H1 (cell line): Measurements from ENCODE around the gene TMEM39B. TPM values are rescaled to one million over a fixed set of nuclear protein-coding genes. Genes with fewer than 3 reads are reported as not detected.

Experiments
- CTCF ChIA-PET: fragments of 300-600 bp; sonication (Branson Sonifier 250); formaldehyde crosslinking; loops from one replicate; lab custom pipeline; 2021; ENCODE audit not compliant: partially characterized antibody; lab: Charles Lee
- POLR2A ChIA-PET: fragments of 300-600 bp; sonication (Branson Sonifier 250); formaldehyde crosslinking; loops from one replicate; lab custom pipeline; 2021; ENCODE audit warnings: inconsistent platforms; ENCODE audit not compliant: partially characterized antibody; lab: Charles Lee
- DNase-seq, 2 experiments: peaks; one replicate each; pipeline versions ENCODE4 v3.0.0 to v3.0.0-alpha.2; 2010 to 2022; ENCODE audit warnings: low spot score in 2 of 2, low read depth in 1 of 2, mixed read lengths in 1 of 2
- FAIRE-seq: peaks from 2 replicates; lab custom pipeline; 2011; peaks lifted over from hg19 to GRCh38; lab: Jason Lieb, UNC
- H2AFZ ChIP-seq: 2 replicates; pipeline ENCODE4 v1.8.1; 2012; ENCODE audit warnings: low read length, inconsistent platforms
- H2AK5ac ChIP-seq: 2 replicates; pipeline ENCODE4 v1.6.1; 2013; ENCODE audit warnings: low read depth, low read length
- H2BK120ac ChIP-seq: replicated peaks from 2 replicates; pipeline ENCODE3; 2013; ENCODE audit warnings: low read depth, low read length, inconsistent platforms
- H2BK12ac ChIP-seq: 2 replicates; pipeline ENCODE4 v1.6.1; 2013; ENCODE audit warnings: low read depth, low read length
- H2BK15ac ChIP-seq: 2 replicates; pipeline ENCODE4 v1.6.1; 2013; ENCODE audit warnings: low read length
- H2BK20ac ChIP-seq: 2 replicates; pipeline ENCODE4 v1.6.1; 2013; ENCODE audit warnings: low read length
- H2BK5ac ChIP-seq: 2 replicates; pipeline ENCODE4 v1.6.1; 2013; ENCODE audit warnings: low read depth, low read length
- H3K14ac ChIP-seq: 2 replicates; pipeline ENCODE4 v1.6.1; 2013; ENCODE audit warnings: inconsistent platforms; ENCODE audit not compliant: insufficient read length
- H3K18ac ChIP-seq: 2 replicates; pipeline ENCODE4 v1.6.1; 2013; ENCODE audit warnings: low read length; ENCODE audit errors: extremely low read depth
- H3K23ac ChIP-seq: 2 replicates; pipeline ENCODE4 v1.6.1; 2013; ENCODE audit warnings: inconsistent platforms; ENCODE audit not compliant: insufficient read length
- H3K23me2 ChIP-seq: 2 replicates; pipeline ENCODE4 v1.6.1; 2013; ENCODE audit warnings: low read depth, low read length
- H3K27ac ChIP-seq: 2 replicates; pipeline ENCODE4 v1.6.1; 2011; ENCODE audit warnings: low read depth, low read length, inconsistent platforms
- H3K27me3 ChIP-seq, 4 experiments: replicated peaks in 1 of 4; 1 replicate in 1 of 4; 2 replicates in 3 of 4; pipeline versions ENCODE4 v1.6.1 to v1.8.1; 2011 to 2013; ENCODE audit warnings: low read length in 3 of 4, mild to moderate bottlenecking in 3 of 4, inconsistent platforms in 2 of 4, mixed read lengths in 2 of 4, moderate library complexity in 1 of 4; ENCODE audit not compliant: control insufficient read depth in 3 of 4, insufficient read depth in 3 of 4; ENCODE audit errors: extremely low read depth in 1 of 4
- H3K36me3 ChIP-seq, 4 experiments: 2 replicates each; pipeline versions ENCODE4 v1.6.1 to v1.8.1; 2011 to 2013; ENCODE audit warnings: mild to moderate bottlenecking in 4 of 4, low read length in 3 of 4, moderate library complexity in 2 of 4, control low read depth in 1 of 4, inconsistent platforms in 1 of 4; ENCODE audit not compliant: insufficient read depth in 4 of 4, control insufficient read depth in 2 of 4
- H3K4ac ChIP-seq: replicated peaks from 2 replicates; pipeline ENCODE3; 2013; ENCODE audit warnings: low read length, low read depth, mixed read lengths, inconsistent platforms; ENCODE audit not compliant: insufficient read length
- H3K4me1 ChIP-seq, 4 experiments: replicated peaks in 1 of 4; 1 replicate in 1 of 4; 2 replicates in 3 of 4; pipeline versions ENCODE4 v1.6.1 to v1.8.1; 2011 to 2013; ENCODE audit warnings: low read length in 3 of 4, inconsistent platforms in 2 of 4, mixed read lengths in 1 of 4; ENCODE audit not compliant: insufficient read depth in 4 of 4, control insufficient read depth in 3 of 4
- H3K4me2 ChIP-seq, 2 experiments: 2 replicates each; pipeline versions ENCODE4 v1.6.1 to v1.8.1; 2011 to 2013; ENCODE audit warnings: low read depth in 2 of 2, low read length in 2 of 2, control low read depth in 1 of 2, inconsistent platforms in 1 of 2, mild to moderate bottlenecking in 1 of 2; ENCODE audit not compliant: insufficient read depth in 1 of 2
- H3K4me3 ChIP-seq, 4 experiments: fragments of 200-600, 300-600 bp in 1 of 4; sonication (generic), shearing (Covaris generic), sonication (Bioruptor Twin) in 1 of 4; 2 replicates each; pipeline versions ENCODE4 v1.5.1 to v1.8.1; 2011 to 2016; ENCODE audit warnings: low read length in 4 of 4, low read depth in 3 of 4, control low read depth in 2 of 4, inconsistent platforms in 2 of 4, mild to moderate bottlenecking in 2 of 4, mixed read lengths in 1 of 4, moderate library complexity in 1 of 4; ENCODE audit not compliant: insufficient read depth in 2 of 4; ENCODE audit errors: extremely low read depth in 1 of 4
- H3K56ac ChIP-seq: replicated peaks from 2 replicates; pipeline ENCODE3; 2013; ENCODE audit warnings: low read depth, mild to moderate bottlenecking, mixed read lengths, low read length, inconsistent platforms; ENCODE audit not compliant: insufficient read length
- H3K79me1 ChIP-seq: 2 replicates; pipeline ENCODE4 v1.6.1; 2013; ENCODE audit warnings: low read depth, low read length, control low read depth
- H3K79me2 ChIP-seq, 2 experiments: 2 replicates each; pipeline versions ENCODE4 v1.6.1 to v1.8.1; 2012 to 2013; ENCODE audit warnings: low read length in 2 of 2, mild to moderate bottlenecking in 2 of 2, inconsistent platforms in 1 of 2; ENCODE audit not compliant: insufficient read depth in 2 of 2, control insufficient read depth in 1 of 2
- H3K9ac ChIP-seq, 4 experiments: replicated peaks in 1 of 4; 1 replicate in 1 of 4; 2 replicates in 3 of 4; pipeline versions ENCODE4 v1.6.1 to v1.8.1; 2011 to 2013; ENCODE audit warnings: low read depth in 3 of 4, low read length in 3 of 4, control low read depth in 2 of 4, mild to moderate bottlenecking in 2 of 4, moderate library complexity in 2 of 4, inconsistent platforms in 1 of 4; ENCODE audit errors: extremely low read depth in 1 of 4
- H3K9me3 ChIP-seq, 2 experiments: 2 replicates each; pipeline versions ENCODE4 v1.6.1 to v1.8.1; 2012 to 2013; ENCODE audit warnings: mild to moderate bottlenecking in 2 of 2, moderate library complexity in 2 of 2, control low read depth in 1 of 2, inconsistent platforms in 1 of 2, low read depth in 1 of 2, low read length in 1 of 2, mixed read lengths in 1 of 2; ENCODE audit not compliant: insufficient read depth in 2 of 2
- H4K20me1 ChIP-seq, 2 experiments: replicated peaks in 1 of 2; 2 replicates each; pipeline versions ENCODE3 to v1.8.1; 2011 to 2013; ENCODE audit warnings: inconsistent platforms in 2 of 2, low read length in 2 of 2, mild to moderate bottlenecking in 1 of 2; ENCODE audit not compliant: insufficient read depth in 2 of 2, control insufficient read depth in 1 of 2
- H4K5ac ChIP-seq: 2 replicates; pipeline ENCODE4 v1.6.1; 2013; ENCODE audit warnings: low read length, low read depth, mixed read lengths, inconsistent platforms; ENCODE audit not compliant: insufficient read length
- H4K8ac ChIP-seq: 2 replicates; pipeline ENCODE4 v1.8.0; 2013; ENCODE audit warnings: mild to moderate bottlenecking, moderate library complexity, low read length, inconsistent platforms; ENCODE audit not compliant: insufficient read depth; ENCODE audit errors: extremely low read depth
- H4K91ac ChIP-seq: replicated peaks from 2 replicates; pipeline ENCODE3; 2013; ENCODE audit warnings: low read length, mixed read lengths, inconsistent platforms; ENCODE audit not compliant: insufficient read length
- BCL11A ChIP-seq, 2 experiments: IDR thresholded peaks; one replicate each; pipeline ENCODE4 v1.6.1; 2011; ENCODE audit warnings: low read depth in 2 of 2, low read length in 2 of 2, mild to moderate bottlenecking in 2 of 2
- CBX8 ChIP-seq: fragments of 300-800, 300-1000 bp; sonication (generic); IDR thresholded peaks from 2 replicates; pipeline ENCODE4 v1.7.1; 2016; ENCODE audit warnings: low read depth, low read length, borderline replicate concordance
- CHD1 ChIP-seq: IDR thresholded peaks from 2 replicates; pipeline ENCODE4 v1.6.1; 2012; ENCODE audit warnings: low read depth, low read length, improper control_type of control experiment
- E2F6 ChIP-seq: IDR thresholded peaks from 2 replicates; pipeline ENCODE4 v1.6.1; 2012; ENCODE audit warnings: inconsistent platforms
- GABPA ChIP-seq: IDR thresholded peaks from 2 replicates; pipeline ENCODE4 v1.6.1; 2011; ENCODE audit warnings: mild to moderate bottlenecking, low read length, moderate library complexity, borderline replicate concordance; ENCODE audit not compliant: insufficient read depth
- JUN ChIP-seq: IDR thresholded peaks from 2 replicates; pipeline ENCODE4 v1.6.1; 2011; ENCODE audit warnings: low read depth, mild to moderate bottlenecking, improper control_type of control experiment, low read length
- KDM5A ChIP-seq: fragments of 200-600 bp; IDR thresholded peaks from 2 replicates; pipeline ENCODE4 v1.7.1; 2012; ENCODE audit warnings: mild to moderate bottlenecking, low read length, inconsistent platforms, mixed read lengths
- PHF8 ChIP-seq: fragments of 200-600 bp; sonication (generic); conservative IDR thresholded peaks from 2 replicates; pipeline ENCODE4 v1.7.1; 2012; ENCODE audit warnings: low read depth, mild to moderate bottlenecking, inconsistent platforms, low read length, moderate library complexity
- POLR2A ChIP-seq, 2 experiments: IDR thresholded peaks; 1 replicate in 1 of 2; 2 replicates in 1 of 2; pipeline ENCODE4 v1.6.1; 2011; ENCODE audit warnings: low read depth in 2 of 2, low read length in 2 of 2, mild to moderate bottlenecking in 2 of 2; ENCODE audit errors: control extremely low read depth in 1 of 2
- RBBP5 ChIP-seq: IDR thresholded peaks from 2 replicates; pipeline ENCODE4 v1.7.1; 2012; ENCODE audit warnings: low read depth, mild to moderate bottlenecking, inconsistent platforms, low read length, moderate library complexity, borderline replicate concordance
- SAP30 ChIP-seq: fragments of 300-600 bp; sonication (generic); IDR thresholded peaks from 2 replicates; pipeline ENCODE4 v1.7.1; 2012; ENCODE audit warnings: low read length, moderate library complexity, mild to moderate bottlenecking, inconsistent platforms; ENCODE audit not compliant: insufficient read depth, insufficient replicate concordance
- SP4 ChIP-seq: IDR thresholded peaks from 2 replicates; pipeline ENCODE4 v1.6.1; 2012; ENCODE audit warnings: low read length, inconsistent platforms
- SRF ChIP-seq: IDR thresholded peaks from 2 replicates; pipeline ENCODE4 v1.6.1; 2011; ENCODE audit warnings: mild to moderate bottlenecking, low read depth, low read length, moderate library complexity
- SUZ12 ChIP-seq: fragments of 200-600 bp; sonication (generic); IDR thresholded peaks from 2 replicates; pipeline ENCODE4 v1.6.1; 2012; ENCODE audit warnings: mild to moderate bottlenecking, inconsistent platforms, low read length, moderate library complexity, mixed read lengths
- TCF12 ChIP-seq: IDR thresholded peaks from 2 replicates; pipeline ENCODE4 v1.6.1; 2011; ENCODE audit warnings: low read depth, mild to moderate bottlenecking, low read length
- YY1 ChIP-seq: IDR thresholded peaks from 2 replicates; pipeline ENCODE4 v1.6.1; 2011; ENCODE audit warnings: low read depth, mild to moderate bottlenecking, low read length
- polyA plus RNA-seq, 7 experiments: library from polyadenylated mRNA; depleted of rRNA in 3 of 7; stranded (reverse) in 5 of 7; unstranded in 2 of 7; fragments of >200 nt in 5 of 7; fragments of 200-250 nt in 2 of 7; gene quantifications; 1 replicate in 5 of 7; 2 replicates in 1 of 7; 4 replicates in 1 of 7; pipeline versions ENCODE4 v1.2.1 to v1.2.3, GENCODE V29; 2011 to 2013; ENCODE audit warnings: missing spikeins in 2 of 7, mixed read lengths in 2 of 7
- total RNA-seq: library from RNA; stranded (reverse); fragmentation: NEBNext Ultra II Directional; extraction: Animal tissue kit (Norgen Biotek cat#: 25700); gene quantifications from 2 replicates; pipeline ENCODE4 v1.2.1, GENCODE V29; 2021

TMEM39B gene
- total and polyA plus RNA-seq, 2 of the 8 experiments (the other 6 are each of a cell fraction or from before 2014, with no cell fraction given), result 25.3 to 32.7 TPM

- Histone ChIP-seq H2AK5ac (no peak overlapping the region), H3K4ac (no peak overlapping the region), H3K79me1 (no peaks in the 10 kb centered on the region), H4K20me1 (peaks cover 0 to 6% of the 10 kb centered on the region in 2 experiments), H3K4me1 (no peaks in the 10 kb centered on the region), H2BK20ac (no peak overlapping the region), H3K79me2 (no peaks in the 10 kb centered on the region), H4K91ac (no peak overlapping the region), H2BK120ac (no peak overlapping the region), H3K36me3 (peaks cover 32 to 58% (median 54%) of the 10 kb centered on the region in 4 experiments), H3K14ac (no peak overlapping the region), H3K4me2 (no peak overlapping the region), H3K9me3 (no peaks in the 10 kb centered on the region), H2BK5ac (no peak overlapping the region), H3K27me3 (no peaks in the 10 kb centered on the region), H3K23me2 (no peaks in the 10 kb centered on the region), H3K4me3 (no peak overlapping the region), H3K56ac (no peak overlapping the region), H4K5ac (no peak overlapping the region), H3K9ac (no peak overlapping the region), H3K27ac (no peak overlapping the region), H2BK12ac (no peak overlapping the region), H4K8ac (no peak overlapping the region), H3K18ac (no peak overlapping the region), H3K23ac (no peak overlapping the region), H2AFZ (no peak overlapping the region), H2BK15ac (no peak overlapping the region)
- ChIA-PET CTCF (no interaction called here), POLR2A (interaction anchor here (1.3 to 3.1 kb wide), 3 partner anchors 9 to 44 kb away, joined by 3 to 15 read pairs (median 4); no protein-coding TSS in a partner anchor)
- FAIRE-seq, result no peak
- DNase-seq, result no peak
- no peak for TF ChIP-seq GABPA
- no peak for TF ChIP-seq POLR2A (IDR thresholded peaks at IDR 0.05; ENCODE audit: control extremely low read depth in 1 of 2, low read depth in 2 of 2, low read length in 2 of 2)
- TF ChIP-seq SRF, result no peak
- TF ChIP-seq YY1, result no peak
- TF ChIP-seq KDM5A, result no peak
- no peak for TF ChIP-seq SAP30
- no peak for TF ChIP-seq SUZ12
- no peak for TF ChIP-seq RBBP5
- no peak for TF ChIP-seq SP4
- TF ChIP-seq CBX8, result no peak
- TF ChIP-seq CHD1, result no peak
- TF ChIP-seq JUN, result no peak
- no peak for TF ChIP-seq TCF12
- TF ChIP-seq BCL11A (IDR thresholded peaks at IDR 0.05; ENCODE audit: low read depth in 2 of 2, low read length in 2 of 2), result no peak
- TF ChIP-seq PHF8, result no peak
- no peak for TF ChIP-seq E2F6
These were observed 25.0 kb upstream of the TMEM39B start for GRCh38 chr1:32047701-32048100.
